Psoas muscle (tissue), 8 donors: ENCODE measurements around the gene PRTFDC1. TPM values are rescaled to one million over a fixed set of nuclear protein-coding genes. Genes with fewer than 3 reads are reported as not detected.
"Not testable (repeated sequence)": the region's sequence is repeated elsewhere in the genome, so short reads cannot be mapped to it uniquely, and the experiment has no call there.

Experiments used
- ATAC-seq, 4 donors: fragments of 200-7000 bp; cut with Tn5 transposase; one replicate each; pipeline ENCODE4 v1.9.1; 2020; ENCODE audit warnings: moderate library complexity in 3 of 4, mild to moderate bottlenecking in 2 of 4
- DNase-seq, 2 donors: peaks; one replicate each; pipeline ENCODE4 v3.0.0-alpha.2; 2020
- H3K27ac ChIP-seq: fragments of 200-600 bp; one replicate; pipeline ENCODE4 v1.8.0; 2022
- H3K27me3 ChIP-seq, 3 donors: fragments of 200-600 bp in 1 of 3; one replicate each; pipeline versions ENCODE4 v1.6.1 to v1.8.0; 2013 to 2022; ENCODE audit warnings: low read length in 2 of 3, mild to moderate bottlenecking in 2 of 3, moderate library complexity in 1 of 3; ENCODE audit not compliant: insufficient read depth in 3 of 3
- H3K36me3 ChIP-seq, 2 donors: fragments of 200-600 bp in 1 of 2; one replicate each; pipeline versions ENCODE4 v1.6.1 to v1.8.0; 2013 to 2022; ENCODE audit warnings: low read depth in 1 of 2, mild to moderate bottlenecking in 1 of 2, moderate library complexity in 1 of 2; ENCODE audit not compliant: insufficient read depth in 1 of 2
- H3K4me1 ChIP-seq: fragments of 200-600 bp; one replicate; pipeline ENCODE4 v1.8.0; 2022
- H3K4me3 ChIP-seq: fragments of 200-600 bp; one replicate; pipeline ENCODE4 v1.8.0; 2022; ENCODE audit warnings: mild to moderate bottlenecking
- H3K9me3 ChIP-seq: fragments of 200-600 bp; one replicate; pipeline ENCODE4 v1.8.0; 2022
- WGBS, 3 donors: extraction: QIAGEN DNeasy Blood & Tissue Kit; methylation state at CpG; one replicate each; pipeline versions ENCODE4 v1.1.6 to v1.1.7; 2013; 5-methylcytosine and 5-hydroxymethylcytosine counted together
- intact Hi-C, 2 donors: fragments of 100-400 bp; cut with DNase I; formaldehyde crosslinking; loops; one replicate each; pipeline versions ENCODE4 v1.11.0 to v1.14.2; 2022
- polyA plus RNA-seq, 3 donors: library from polyadenylated mRNA; stranded (reverse); fragments of 200-250 nt; gene quantifications; one replicate each; pipeline ENCODE4 v1.2.3, GENCODE V29; 2013
- total RNA-seq, 4 donors: library from RNA; stranded (reverse); fragmentation: NEBNext Ultra II Directional in 2 of 4; extraction: Animal tissue kit (Norgen Biotek cat#: 25700) in 2 of 4; gene quantifications; one replicate each; pipeline versions ENCODE4 v1.2.1 to v1.2.4, GENCODE V29; 2021 to 2023
- TF ChIP-seq, protein P1 (sequence below): fragments of 200-600 bp; IDR thresholded peaks from one replicate; pipeline ENCODE4 v1.8.0; 2022; ENCODE audit warnings: antibody characterized with exemption
- donor health status: healthy with polysubstance abuse.
- donor health status: DM: no; HTN: no; CAD: no; lungs with moderate emphysema.
- donor health status: Bipolar disorder and iron deficiency.
- donor health status: healthy.
- donor health status: DM: yes; HTN: yes; CAD: no.
- donor health status: DM: no; HTN: no; CAD: no.
- donor health status: DM: no; HTN: no; CAD: no.
- donor health status: DM: yes; HTN: yes; CAD: no.

PRTFDC1 gene
- total and polyA plus RNA-seq, 7 donors = 0.14 to 0.84 (median 0.43) TPM

DNA sequence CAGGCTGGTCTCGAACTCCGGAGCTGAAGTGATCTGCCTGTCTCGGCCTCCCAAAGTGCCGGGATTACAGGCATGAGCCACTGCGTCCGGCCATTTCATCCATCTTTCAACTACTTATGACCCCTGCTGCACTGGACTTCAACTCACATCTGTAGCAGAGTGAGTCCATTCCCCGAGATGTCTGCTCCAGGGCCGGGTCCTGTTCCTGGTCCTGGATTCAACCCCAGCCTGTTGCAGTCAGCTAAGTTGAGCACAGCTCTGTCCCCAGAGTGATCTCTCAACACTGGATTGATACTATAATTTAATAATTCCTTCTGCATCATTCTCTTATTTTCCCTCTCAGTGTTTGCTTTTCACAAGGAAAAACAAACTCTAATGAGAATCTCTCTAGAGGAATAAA, 25.8 kb downstream of the PRTFDC1 start:
- TF ChIP-seq, protein P1, sequence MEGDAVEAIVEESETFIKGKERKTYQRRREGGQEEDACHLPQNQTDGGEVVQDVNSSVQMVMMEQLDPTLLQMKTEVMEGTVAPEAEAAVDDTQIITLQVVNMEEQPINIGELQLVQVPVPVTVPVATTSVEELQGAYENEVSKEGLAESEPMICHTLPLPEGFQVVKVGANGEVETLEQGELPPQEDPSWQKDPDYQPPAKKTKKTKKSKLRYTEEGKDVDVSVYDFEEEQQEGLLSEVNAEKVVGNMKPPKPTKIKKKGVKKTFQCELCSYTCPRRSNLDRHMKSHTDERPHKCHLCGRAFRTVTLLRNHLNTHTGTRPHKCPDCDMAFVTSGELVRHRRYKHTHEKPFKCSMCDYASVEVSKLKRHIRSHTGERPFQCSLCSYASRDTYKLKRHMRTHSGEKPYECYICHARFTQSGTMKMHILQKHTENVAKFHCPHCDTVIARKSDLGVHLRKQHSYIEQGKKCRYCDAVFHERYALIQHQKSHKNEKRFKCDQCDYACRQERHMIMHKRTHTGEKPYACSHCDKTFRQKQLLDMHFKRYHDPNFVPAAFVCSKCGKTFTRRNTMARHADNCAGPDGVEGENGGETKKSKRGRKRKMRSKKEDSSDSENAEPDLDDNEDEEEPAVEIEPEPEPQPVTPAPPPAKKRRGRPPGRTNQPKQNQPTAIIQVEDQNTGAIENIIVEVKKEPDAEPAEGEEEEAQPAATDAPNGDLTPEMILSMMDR = no peak
- H3K9me3 ChIP-seq = peaks cover 4% of the 10 kb centered on the region
- no peaks in the 10 kb centered on the region for H3K4me1 ChIP-seq
- no peaks in the 10 kb centered on the region for H3K27me3 ChIP-seq
- DNase-seq (peak in 1 of 2 donors; percentile 57), ATAC-seq (peak in 1 of 4 donors; percentile 33)
- intact Hi-C loops = no loop called here
- H3K27ac ChIP-seq = no peak overlapping the region
- no peaks in the 10 kb centered on the region for H3K36me3 ChIP-seq
- H3K4me3 ChIP-seq = no peak overlapping the region
- WGBS, 3 donors = 73 to 86% (median 85%) methylated on average over 8 of the region's 8 CpGs

DNA sequence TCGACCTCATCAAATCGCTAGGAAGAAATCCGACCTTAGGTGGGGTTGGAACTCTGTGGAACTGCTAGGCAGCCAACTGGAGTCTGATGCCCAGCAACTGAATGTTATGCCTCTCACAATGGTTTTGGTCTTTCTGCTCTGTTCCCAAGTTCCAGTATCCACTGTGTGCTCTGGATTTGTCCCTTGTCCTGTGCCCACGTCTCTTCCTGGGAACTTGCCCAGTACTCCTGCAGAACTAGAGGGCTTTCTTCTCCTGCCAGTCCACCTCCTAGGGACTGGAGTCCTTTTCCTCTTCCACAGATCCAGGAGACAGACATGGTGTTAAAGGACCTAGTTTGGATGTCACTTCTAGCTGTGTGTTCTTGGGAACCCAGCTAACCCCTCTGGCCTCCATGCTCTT, 26.6 kb downstream of the PRTFDC1 start:
- intact Hi-C loops = no loop called here
- Histone ChIP-seq H3K36me3 (no peaks in the 10 kb centered on the region), H3K4me3 (no peak overlapping the region), H3K27me3 (no peaks in the 10 kb centered on the region), H3K9me3 (peaks cover 4% of the 10 kb centered on the region), H3K27ac (no peak overlapping the region), H3K4me1 (no peaks in the 10 kb centered on the region)
- TF ChIP-seq, protein P1 = no peak
- DNase-seq = no peak
- ATAC-seq = no peak
- WGBS, 3 donors = 71 to 86% (median 72%) methylated on average over 4 of the region's 4 CpGs

DNA sequence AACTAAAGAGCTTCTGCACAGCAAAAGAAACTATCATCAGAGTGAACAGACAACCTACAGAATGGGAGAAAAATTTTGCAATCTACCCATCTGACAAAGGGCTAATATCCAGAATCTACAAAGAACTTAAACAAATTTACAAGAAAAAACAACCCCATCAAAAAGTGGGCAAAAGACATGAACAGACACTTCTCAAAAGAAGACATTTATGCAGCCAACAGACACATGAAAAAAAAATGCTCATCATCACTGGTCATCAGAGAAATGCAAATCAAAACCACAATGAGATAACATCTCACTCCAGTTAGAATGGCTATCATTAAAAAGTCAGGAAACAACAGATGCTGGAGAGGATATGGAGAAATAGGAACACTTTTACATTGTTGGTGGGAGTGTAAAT, 27.9 kb downstream of the PRTFDC1 start:
- H3K4me1 ChIP-seq, H3K36me3 ChIP-seq, ATAC-seq, intact Hi-C loops, H3K9me3 ChIP-seq, DNase-seq, H3K27ac ChIP-seq, H3K27me3 ChIP-seq, H3K4me3 ChIP-seq: not testable (repeated sequence)

DNA sequence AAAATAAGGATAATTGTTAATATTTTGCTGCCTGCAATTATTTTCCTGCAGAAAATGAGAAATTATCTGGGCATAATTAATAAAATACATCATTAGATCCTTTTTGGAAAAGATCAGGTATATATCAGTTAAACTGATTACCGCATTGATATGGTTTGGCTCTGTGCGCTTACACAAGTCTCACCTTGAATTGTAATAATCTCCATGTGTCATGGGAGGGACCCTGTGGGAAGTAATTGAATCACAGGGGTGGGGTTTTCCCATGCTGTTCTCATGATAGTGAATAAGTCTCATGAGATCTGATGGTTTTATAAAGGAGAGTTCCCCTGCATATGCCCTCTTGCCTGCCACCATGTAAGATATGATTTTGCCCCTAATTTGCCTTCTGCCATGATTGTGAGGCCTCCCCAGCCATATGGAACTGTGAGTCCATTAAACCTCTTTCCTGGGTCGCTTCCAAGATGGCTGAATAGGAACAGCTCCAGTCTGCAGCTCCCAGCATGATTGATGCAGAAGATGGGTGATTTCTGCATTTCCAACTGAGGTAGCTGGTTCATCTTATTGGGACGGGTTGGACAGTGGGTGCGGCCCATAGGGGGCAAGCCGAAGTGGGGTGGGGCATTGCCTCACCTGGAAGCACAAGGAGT, 30.1 kb downstream of the PRTFDC1 start:
- ATAC-seq, H3K27ac ChIP-seq, H3K4me1 ChIP-seq, H3K27me3 ChIP-seq, H3K36me3 ChIP-seq, DNase-seq, intact Hi-C loops, H3K4me3 ChIP-seq: not testable (repeated sequence)
- WGBS, 3 donors = 82 to 94% (median 93%) methylated on average over 6 of the region's 6 CpGs
- peaks cover 10% of the 10 kb centered on the region for H3K9me3 ChIP-seq

DNA sequence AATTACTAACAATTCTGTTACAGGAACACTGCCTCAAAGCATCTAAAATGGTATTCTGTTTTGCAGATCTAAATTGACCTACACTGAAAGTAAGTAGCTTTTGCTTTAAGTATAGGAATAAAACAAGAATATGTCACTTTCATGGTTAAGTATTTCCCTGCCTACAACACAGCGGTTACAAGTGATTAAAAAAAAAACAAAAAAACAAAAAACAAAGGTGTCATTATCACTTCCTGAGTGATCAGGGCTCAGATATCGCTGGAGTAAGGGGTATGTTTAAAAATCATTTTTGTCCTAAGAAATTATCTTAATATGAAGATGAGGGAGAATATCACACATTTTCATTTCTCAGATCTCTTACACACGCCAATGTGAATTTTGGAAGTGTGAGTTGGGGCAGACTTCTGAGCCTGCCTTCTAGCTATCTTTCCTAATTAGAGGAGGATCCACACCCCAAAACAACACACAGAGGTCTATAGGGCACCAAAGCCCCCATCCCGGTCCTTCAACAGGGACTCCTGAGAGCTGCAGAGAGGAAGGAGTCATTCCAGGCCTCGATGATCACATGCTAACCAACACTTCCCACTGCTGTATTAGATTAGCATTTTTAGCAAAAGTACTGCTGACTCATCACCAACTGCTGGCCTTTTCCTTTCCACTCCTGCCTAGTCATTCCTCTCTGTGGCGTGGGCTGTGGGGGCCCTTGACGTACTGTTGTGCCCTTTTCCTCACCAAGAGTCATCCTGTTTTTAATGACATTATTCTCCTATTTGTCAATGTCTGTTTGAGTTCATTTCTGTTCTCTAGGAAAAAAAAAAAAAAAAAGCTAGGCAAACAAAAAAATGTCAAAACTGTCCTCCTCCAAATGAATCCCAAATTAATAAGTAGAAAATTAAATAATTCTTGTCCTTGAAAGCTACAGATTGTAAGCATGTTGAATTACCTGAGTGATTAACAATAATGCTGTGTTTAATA, 31.2 kb downstream of the PRTFDC1 start:
- H3K4me1 ChIP-seq = no peaks in the 10 kb centered on the region
- no peak overlapping the region for H3K27ac ChIP-seq
- WGBS, 3 donors = 45 to 52% (median 52%) methylated on average over 7 of the region's 7 CpGs
- DNase-seq = peak in 1 of 2 donors; percentile 50
- no peaks in the 10 kb centered on the region for H3K36me3 ChIP-seq
- intact Hi-C loops = no loop called here
- no peak overlapping the region for H3K4me3 ChIP-seq
- ATAC-seq = peak; percentile 23 to 49 (median 39)
- H3K9me3 ChIP-seq = peaks cover 10% of the 10 kb centered on the region
- TF ChIP-seq, protein P1 = no peak
- H3K27me3 ChIP-seq = no peaks in the 10 kb centered on the region

DNA sequence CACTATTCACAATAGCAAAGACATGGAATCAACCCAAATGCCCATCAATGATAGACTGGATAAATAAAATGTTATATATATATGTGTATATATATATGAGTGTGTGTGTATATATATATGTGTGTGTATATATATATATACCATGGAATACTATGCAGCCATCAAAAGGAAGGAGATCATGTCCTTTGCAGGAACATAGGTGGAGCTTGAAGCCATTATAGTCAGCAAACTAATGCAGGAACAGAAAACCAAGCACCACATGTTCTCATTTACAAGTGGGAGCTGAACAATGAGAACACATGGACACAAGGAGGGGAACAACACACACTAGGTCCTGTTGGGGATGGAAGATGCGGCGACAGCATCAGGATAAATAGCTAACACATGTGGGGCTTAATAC, 32.2 kb downstream of the PRTFDC1 start:
- H3K27ac ChIP-seq, H3K27me3 ChIP-seq, ATAC-seq, H3K36me3 ChIP-seq, H3K4me3 ChIP-seq, DNase-seq, intact Hi-C loops, H3K4me1 ChIP-seq: not testable (repeated sequence)
- WGBS, 3 donors = 93 to 98% (median 95%) methylated on average over 2 of the region's 2 CpGs
- H3K9me3 ChIP-seq = peaks cover 10% of the 10 kb centered on the region

DNA sequence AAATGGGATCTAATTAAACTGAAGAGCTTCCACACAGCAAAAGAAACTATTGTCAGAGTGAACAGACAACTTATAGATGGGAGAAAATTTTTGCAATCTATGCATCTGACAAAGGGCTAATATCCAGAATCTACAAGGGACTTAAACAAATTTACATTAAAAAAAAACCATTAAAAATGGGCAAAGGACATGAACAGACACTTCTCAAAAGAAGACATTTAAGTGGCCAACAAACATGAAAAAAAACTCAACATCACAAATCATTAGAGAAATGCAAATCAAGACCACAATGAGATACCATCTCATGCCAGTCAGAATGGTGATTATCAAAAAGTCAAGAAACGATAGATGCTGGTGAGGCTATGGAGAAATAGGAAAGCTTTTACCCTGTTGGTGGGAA, 32.8 kb downstream of the PRTFDC1 start:
- ATAC-seq, intact Hi-C loops, H3K4me3 ChIP-seq, H3K27me3 ChIP-seq, H3K36me3 ChIP-seq, H3K9me3 ChIP-seq, DNase-seq, H3K4me1 ChIP-seq, H3K27ac ChIP-seq: not testable (repeated sequence)
- WGBS, 3 donors = 100% methylated on average over 1 of the region's 1 CpG
